ENCODE results near the gene KRT83.
A peak's percentile ranks its signal among the peaks of the same experiment; 100 is the strongest.

KRT83 gene

DNA sequence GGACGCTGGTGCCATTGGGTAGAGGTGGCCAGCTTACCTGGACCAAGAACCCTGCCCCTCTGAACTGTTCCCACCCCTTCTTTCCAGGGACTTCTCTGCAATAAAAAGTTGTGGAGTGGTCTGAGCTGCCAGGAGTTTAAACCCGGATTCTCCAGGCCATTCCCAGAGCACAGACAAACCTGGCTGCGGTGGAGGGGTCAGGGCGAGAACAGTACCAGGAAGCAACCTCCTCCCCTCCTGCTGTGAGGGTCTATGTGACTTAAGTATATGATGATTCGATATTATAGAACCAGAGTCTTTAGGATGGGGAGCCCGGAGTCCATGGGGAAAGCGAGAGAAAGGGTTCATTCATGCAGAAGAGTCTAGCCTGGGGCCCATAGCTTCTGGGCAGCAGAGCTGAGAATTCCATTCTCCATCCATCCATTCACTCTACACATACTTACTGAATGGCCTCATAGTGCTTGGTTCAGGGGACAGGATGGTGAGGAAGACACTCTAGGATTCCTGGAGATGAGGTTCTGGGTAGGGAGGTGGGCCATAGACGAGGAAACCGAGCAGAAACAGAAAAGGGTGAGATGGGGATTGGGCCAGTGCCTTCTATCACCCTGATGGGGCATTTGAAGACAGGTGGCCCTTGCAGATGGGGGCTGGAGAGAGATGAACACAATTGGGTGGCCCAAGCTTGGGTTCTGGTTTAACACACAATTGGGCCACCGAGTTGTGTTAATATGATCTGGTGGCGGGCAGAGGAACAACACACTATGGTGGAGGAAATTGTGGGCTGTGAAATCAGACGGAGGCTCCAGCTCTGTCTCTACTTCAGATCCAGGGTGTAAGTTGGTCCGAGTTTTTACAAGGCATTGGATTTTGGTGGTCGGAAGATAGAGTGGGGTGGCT, 41.5 kb downstream of the KRT83 start:
- H3K4me3 ChIP-seq (ENCODE audit: low read depth, low read length) = no peak overlapping the region
- DNase-seq (ENCODE audit: low read depth) = no peak
- TF ChIP-seq, protein P1, sequence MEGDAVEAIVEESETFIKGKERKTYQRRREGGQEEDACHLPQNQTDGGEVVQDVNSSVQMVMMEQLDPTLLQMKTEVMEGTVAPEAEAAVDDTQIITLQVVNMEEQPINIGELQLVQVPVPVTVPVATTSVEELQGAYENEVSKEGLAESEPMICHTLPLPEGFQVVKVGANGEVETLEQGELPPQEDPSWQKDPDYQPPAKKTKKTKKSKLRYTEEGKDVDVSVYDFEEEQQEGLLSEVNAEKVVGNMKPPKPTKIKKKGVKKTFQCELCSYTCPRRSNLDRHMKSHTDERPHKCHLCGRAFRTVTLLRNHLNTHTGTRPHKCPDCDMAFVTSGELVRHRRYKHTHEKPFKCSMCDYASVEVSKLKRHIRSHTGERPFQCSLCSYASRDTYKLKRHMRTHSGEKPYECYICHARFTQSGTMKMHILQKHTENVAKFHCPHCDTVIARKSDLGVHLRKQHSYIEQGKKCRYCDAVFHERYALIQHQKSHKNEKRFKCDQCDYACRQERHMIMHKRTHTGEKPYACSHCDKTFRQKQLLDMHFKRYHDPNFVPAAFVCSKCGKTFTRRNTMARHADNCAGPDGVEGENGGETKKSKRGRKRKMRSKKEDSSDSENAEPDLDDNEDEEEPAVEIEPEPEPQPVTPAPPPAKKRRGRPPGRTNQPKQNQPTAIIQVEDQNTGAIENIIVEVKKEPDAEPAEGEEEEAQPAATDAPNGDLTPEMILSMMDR (IDR thresholded peaks at IDR 0.05; ENCODE audit: low read depth, low read length, missing control alignments) = no peak

DNA sequence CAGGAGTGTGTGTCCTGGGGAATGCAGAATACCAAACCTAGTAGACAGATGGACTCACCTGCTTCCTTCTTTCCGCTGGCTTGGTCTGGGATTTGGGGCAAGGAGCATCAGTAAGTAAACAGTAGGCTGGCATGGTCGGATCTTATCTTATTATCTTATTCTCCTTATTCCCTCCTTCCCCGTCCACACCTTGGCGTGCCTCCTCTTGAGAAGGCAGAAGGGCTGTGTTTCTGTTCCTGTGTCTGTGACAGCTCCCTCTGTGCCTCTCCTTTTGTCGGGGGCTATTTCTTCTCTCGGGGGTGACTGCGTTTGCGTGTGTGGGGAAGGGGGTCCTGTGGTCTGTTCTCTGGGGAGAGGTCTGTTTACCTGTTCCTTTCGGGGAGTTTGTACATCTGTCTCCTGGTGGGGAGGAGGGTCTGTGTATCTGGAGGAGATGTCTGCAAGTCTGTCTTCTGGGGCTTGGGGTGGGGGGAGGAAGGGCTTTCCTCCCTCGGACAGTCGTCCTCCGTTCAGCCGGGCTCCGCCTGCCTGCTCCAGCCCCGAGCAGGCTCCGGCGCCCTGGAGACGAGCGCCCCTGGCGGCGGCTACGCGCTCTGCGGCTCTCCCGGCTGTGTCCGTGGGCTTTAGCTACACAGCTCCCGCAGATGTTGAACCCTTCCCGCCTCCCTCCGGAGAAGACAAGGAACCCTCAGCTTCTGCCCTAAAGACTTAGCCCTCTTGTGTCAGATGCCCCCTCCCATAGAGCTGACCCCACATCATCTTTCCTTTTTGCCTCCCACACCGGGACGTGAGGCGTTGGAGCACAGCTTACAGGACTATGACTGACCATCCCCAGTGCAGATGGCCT, 42.4 kb downstream of the KRT83 start:
- TF ChIP-seq, protein P1 (IDR thresholded peaks at IDR 0.05; ENCODE audit: low read depth, low read length, missing control alignments) = peak; percentile 100
- peak; percentile 7 for DNase-seq (ENCODE audit: low read depth)
- no peak overlapping the region for H3K4me3 ChIP-seq (ENCODE audit: low read depth, low read length)

DNA sequence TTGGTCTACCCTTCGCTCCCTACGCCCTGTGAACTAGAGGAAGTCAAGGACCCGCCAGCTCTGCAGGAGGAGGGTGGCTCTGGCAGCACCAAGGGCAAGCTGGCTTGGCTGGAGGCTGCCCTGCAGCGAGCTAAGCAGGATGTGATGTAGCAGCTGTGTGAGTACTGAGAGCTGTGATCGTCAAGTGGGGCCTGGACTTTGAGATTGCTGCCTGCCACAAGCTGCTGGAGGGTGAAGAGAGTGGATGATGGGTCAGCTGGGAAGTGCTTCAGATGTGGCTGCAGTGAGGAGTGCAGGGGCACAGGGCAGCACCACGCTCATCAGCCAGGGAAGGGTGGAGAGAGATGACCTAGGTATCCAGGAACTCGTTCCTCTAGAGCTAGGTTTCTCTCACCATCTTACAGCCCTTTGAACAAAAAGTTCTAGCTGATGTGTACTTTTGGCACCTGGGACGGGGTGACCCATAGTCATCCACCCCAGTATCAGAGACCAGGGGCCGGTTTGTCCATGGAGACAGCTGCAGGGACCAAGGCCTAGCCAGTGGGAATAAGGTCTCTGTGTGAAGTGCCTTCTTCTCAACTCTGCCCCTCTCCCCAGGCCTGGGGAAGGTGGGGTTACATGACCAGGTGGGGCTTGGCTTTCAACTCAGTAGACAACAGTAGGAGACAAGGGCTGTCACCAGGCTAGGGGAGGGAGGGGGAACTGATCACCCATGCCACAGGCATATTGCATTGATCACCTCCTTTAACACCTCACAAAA, 43.5 kb downstream of the KRT83 start:
- TF ChIP-seq, protein P1 (IDR thresholded peaks at IDR 0.05; ENCODE audit: low read depth, low read length, missing control alignments) = no peak
- no peak for DNase-seq (ENCODE audit: low read depth)
- no peak overlapping the region for H3K4me3 ChIP-seq (ENCODE audit: low read depth, low read length)

DNA sequence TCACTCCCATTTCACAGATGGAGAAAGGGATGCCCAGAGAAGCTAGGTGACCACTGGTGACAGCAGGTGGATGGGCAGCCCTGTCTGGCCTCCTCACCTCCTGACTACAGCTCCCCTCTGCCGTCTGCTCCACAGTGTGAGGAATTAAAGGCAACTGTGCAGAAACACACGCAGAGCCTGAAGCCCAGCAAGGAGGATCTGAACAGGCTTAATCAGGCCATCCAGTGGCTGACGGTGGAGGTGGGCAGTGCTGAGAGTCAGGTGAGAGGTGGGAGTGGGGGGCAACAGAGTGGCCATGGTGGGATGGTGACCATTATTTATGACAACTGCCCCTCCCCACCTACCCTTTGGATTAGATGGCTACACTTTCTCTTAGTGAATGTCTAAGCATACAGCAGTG, 45.5 kb downstream of the KRT83 start:
- TF ChIP-seq, protein P1 (IDR thresholded peaks at IDR 0.05; ENCODE audit: low read depth, low read length, missing control alignments) = no peak
- DNase-seq (ENCODE audit: low read depth) = no peak
- no peak overlapping the region for H3K4me3 ChIP-seq (ENCODE audit: low read depth, low read length)

DNA sequence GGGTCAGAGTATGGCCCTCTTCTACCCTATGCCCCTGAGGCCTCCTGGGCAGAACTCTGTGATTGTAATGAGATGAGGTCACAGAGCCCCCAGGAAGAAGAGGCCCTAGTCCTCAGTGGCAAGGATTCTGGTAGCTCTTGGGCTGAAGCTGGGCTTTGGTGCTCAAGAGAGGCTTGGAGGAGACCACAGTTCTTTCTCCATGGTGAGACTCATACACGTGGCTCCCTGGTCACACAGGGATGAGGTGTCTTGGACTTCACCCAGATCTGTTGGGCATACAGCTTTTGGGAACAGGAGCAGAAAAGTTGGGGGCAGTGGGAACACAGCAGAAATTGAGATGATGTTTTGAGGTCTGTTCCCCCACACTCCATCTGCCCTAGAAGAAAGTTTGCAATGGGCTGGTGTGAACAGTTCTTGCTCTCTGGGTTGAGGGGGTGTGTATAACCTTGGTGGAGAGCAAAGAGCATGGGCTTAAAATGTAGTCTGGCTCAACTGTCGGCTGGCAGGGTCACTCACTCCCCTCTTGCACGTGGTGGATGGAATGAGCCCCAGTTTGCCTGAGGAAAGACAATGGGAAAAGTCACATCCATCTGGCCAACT, 46.6 kb downstream of the KRT83 start, which contains the start of gene KRT86:
Gene KRT86, plus strand, starts transcription at position 125 of the 600 bp plus-strand sequence. CDS start 27,272 bp downstream, outside the sequence.
- TF ChIP-seq, protein P1 (IDR thresholded peaks at IDR 0.05; ENCODE audit: low read depth, low read length, missing control alignments) = no peak
- no peak for DNase-seq (ENCODE audit: low read depth)
- no peak within 1 kb of the TSS for H3K4me3 ChIP-seq (ENCODE audit: low read depth, low read length)

DNA sequence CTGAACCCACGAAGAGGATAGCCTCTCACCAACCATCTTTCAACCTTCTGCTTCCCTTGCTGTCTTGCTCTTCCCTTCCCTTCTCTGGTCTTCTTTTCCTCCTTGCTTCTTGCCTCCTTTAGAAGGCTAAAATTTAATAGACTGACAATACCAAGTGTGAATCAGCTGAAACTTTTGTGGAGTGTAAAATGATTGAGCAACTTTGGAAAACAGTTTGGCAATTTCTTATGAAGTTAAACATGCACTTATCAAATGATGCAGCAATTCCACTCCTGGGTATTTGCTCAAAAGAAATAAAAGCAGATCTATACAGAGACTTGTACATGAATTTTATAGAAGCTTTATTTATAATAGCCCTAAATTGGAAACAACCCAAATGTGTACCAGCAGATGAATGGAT, 50.0 kb downstream of the KRT83 start:
- no peak for DNase-seq (ENCODE audit: low read depth)
- no peak overlapping the region for H3K4me3 ChIP-seq (ENCODE audit: low read depth, low read length)
- TF ChIP-seq, protein P1 (IDR thresholded peaks at IDR 0.05; ENCODE audit: low read depth, low read length, missing control alignments) = no peak
